Measurements from ENCODE around the gene TH.

TH gene

DNA sequence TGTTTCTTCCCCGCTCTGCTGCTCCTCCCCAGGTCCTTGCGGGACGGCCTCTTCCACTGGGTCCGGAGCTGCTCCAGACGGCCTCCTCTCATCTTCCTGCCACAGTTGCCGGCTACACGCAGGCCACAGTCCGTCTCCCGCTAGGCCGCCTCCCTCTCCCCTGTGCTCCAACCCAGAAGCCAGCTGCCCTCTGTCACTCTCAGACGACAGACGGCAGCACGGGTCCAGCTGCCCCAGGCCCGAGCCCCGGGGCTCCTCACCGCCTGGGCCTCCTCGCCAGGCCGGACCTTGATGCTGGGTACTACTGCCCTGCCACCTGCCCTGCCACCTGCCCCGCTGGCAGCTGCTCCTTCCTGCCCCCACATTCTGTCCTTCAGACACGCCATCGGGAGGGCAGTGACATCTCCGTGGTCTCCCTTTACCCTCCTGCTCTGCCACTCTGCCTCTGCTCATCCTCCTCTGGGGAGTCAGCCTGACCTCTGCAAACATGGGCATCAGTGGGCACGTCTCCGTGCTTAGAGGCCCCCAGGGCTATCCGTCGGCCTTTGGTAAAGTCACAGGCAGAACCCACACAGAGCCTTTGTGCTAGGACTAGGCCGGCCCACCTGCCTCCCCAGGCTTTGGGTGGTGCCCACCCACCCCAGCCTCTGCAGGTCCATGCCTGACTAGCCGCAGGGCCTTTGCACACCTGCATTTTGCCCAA lies 43.1 kb upstream of the TH start:
- DNase-seq (ENCODE audit: insufficient read length) (no peak), FAIRE-seq (no peak)
- TF ChIP-seq TAF1 (IDR thresholded peaks at IDR 0.05; ENCODE audit: borderline replicate concordance, low read depth, low read length) (no peak), POLR2A (IDR thresholded peaks at IDR 0.05; ENCODE audit: low read depth, low read length) (no peak), POLR2AphosphoS5 (IDR thresholded peaks at IDR 0.05; ENCODE audit: low read depth, low read length) (no peak)

DNA sequence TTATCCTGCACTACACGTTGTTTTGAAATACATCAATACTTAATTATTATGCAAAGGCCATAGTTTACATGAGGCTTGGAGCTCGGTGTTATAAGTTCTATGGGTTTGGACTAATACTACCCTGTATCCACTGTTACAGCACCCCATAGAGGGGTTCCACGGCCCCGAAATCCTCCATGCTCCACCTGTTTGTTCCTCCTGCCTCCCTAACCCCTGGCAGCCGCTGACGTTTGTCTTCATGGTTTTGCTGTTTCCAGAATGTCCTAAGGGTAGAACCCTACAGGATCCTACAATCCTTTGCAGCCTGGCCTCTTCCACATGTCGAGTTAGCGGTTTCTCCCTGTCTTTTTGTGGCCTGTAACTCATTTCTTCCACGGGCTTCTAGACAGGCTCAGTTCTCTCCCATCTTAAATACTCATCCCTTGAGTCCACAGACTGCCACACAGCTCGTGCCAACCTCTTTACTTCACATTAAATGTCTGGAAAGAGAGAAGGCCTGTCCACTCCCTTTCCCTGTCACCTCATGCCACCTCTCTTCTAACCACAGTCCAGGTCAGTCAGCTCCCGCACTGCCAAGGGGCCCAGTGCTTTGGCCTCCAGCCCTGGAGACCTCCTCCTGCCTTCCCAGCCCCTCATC lies 42.4 kb upstream of the TH start:
- FAIRE-seq, result no peak
- TF ChIP-seq POLR2AphosphoS5 (IDR thresholded peaks at IDR 0.05; ENCODE audit: low read depth, low read length) (no peak), TAF1 (IDR thresholded peaks at IDR 0.05; ENCODE audit: borderline replicate concordance, low read depth, low read length) (no peak), POLR2A (IDR thresholded peaks at IDR 0.05; ENCODE audit: low read depth, low read length) (no peak)
- DNase-seq (ENCODE audit: insufficient read length), result no peak

DNA sequence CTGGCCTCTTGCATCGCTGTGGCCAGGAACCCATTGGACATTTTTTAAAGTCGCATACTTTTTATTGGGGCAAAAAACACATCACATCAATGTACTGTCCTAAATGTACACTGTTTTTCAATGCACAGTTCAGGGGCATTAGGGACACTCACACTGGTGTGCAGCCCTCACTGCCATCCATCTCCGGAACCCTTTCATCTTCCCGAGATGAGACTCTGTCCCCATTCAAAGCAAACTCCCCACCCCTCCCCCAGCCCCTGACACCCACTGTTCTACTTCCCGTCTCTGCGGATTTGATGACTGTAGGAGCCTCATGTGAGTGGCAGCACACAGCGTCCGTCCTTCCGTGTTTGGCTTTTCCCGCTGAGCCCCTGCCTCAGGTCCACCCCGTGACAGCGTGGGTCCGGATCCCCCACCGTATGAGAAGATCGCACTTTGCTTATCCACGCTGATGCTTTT lies 41.8 kb upstream of the TH start:
- FAIRE-seq (no peak), DNase-seq (ENCODE audit: insufficient read length) (no peak)
- TF ChIP-seq POLR2AphosphoS5 (IDR thresholded peaks at IDR 0.05; ENCODE audit: low read depth, low read length) (no peak), POLR2A (IDR thresholded peaks at IDR 0.05; ENCODE audit: low read depth, low read length) (no peak), TAF1 (IDR thresholded peaks at IDR 0.05; ENCODE audit: borderline replicate concordance, low read depth, low read length) (no peak)

DNA sequence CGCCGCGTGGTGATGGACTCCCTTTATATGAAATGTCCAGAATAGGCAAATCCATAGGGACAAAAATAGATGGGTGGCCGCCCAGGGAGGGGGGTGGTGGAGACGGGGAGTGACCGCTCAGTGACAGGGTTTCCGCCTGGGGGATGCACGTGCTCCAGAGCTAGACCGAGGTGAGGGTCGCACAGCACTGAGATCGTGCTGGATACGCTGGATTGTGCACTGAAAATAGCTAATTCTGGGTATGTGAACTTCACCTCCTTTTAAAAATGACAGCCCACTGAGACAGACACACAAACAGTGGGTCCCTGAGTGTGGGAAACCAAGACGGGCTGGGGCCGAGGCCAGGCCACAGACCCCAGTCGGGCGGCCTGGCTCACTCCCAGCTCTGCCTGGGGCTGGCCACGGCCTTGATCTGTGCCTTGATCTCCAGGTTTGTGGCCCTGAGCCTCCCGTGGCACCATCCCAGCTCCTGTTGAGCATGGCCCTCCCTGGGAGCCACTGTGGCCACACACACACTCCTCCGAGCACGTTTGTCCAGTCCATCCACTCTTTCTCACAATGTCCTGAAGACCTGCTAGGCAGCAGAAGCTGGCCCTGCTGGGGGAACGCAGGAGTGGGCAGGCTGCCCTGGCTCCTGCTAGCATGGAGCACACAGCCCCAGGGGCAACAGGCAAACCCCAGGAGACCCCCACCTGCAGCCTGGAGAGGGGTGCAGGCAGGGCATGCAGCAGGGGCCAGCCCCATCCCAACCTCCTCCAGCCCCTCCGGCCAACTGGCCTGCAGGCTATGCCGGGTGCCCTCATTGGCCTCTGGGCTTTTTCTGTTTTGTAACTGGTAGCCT lies 41.0 kb upstream of the TH start:
- FAIRE-seq (no peak), DNase-seq (ENCODE audit: insufficient read length) (no peak)
- TF ChIP-seq POLR2AphosphoS5 (IDR thresholded peaks at IDR 0.05; ENCODE audit: low read depth, low read length), result no peak
- TF ChIP-seq POLR2A (IDR thresholded peaks at IDR 0.05; ENCODE audit: low read depth, low read length), result no peak
- TF ChIP-seq TAF1 (IDR thresholded peaks at IDR 0.05; ENCODE audit: borderline replicate concordance, low read depth, low read length), result no peak

DNA sequence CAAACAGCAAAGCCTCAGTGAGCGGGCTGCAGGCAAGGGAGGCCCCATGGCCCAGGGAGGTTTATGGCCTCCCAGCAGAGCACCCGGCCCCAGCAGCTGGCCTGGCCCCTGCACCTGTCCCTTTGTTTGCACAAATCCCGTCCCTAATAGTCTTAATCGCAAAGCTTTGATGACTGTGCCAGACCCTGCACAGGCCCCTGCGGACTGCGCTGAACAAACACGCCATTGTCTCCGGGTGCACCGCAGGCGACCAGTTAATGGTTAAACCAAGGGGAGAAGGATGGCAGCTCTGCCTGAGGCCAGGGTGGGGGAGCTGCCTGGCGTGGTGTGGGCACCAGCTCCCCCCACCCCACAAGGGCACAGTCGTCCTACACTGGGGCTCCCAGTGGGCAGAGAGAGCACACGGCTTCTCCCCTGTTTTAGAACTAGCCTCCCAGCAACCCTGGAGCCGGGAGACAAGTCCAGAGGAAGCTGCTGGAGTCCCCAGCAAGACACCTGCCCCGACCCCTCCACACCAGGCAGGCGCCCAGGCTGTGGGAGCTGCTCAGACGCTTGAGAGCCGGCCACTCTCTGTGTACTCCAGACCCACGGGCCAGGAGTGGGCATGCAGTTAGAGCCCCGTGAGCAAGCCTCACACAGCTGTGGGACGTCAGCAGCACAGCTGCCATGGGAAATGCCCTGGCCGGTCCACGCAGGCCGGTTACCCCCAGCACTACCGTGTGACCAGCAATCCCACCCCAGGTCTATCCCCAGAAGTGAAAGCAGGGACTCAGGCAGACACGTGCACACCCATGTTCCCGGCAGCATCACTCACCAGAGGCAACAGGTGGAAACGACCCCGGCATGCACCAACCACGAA lies 39.7 kb upstream of the TH start:
- TF ChIP-seq POLR2A (IDR thresholded peaks at IDR 0.05; ENCODE audit: low read depth, low read length) (no peak), TAF1 (IDR thresholded peaks at IDR 0.05; ENCODE audit: borderline replicate concordance, low read depth, low read length) (no peak), POLR2AphosphoS5 (IDR thresholded peaks at IDR 0.05; ENCODE audit: low read depth, low read length) (no peak)
- DNase-seq (ENCODE audit: insufficient read length) (no peak), FAIRE-seq (no peak)

DNA sequence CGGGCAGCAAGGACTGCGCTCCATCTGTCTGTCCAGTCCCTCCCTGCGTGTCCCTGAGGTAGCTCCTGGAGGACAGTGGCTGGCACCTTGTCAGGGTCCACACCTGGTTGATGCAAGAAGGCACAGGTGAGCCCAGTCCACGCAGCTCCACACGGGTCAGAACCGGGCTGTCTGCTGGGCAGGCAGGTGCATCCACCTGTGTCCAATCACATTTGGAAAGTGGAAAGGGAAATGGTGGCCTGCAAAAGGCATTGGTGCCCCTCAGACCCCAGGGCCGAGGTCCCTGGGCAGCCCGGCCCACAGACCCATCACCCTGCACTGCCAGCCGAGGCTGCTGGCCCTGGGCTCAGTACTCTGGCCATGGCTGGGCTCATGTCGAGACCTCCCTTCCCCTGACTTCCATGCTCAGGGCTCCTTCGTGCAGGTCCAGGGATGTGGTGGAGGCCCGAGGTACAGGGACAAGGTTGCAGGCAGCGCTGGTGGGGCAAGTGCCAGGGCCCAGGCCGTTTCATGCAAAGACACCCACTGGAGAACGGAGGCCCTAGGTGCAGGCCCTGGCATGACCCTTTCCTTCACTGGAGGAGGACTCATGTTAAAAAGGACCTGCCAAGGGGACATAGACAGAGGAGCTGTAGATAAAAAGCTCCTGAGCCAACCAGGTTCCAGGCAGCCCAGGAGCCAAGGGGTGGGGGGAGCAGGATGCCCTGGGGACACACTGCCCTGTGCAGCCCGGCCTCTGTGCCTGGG lies 38.9 kb upstream of the TH start:
- DNase-seq (ENCODE audit: insufficient read length) (no peak), FAIRE-seq (no peak)
- TF ChIP-seq POLR2AphosphoS5 (IDR thresholded peaks at IDR 0.05; ENCODE audit: low read depth, low read length), result no peak
- no peak for TF ChIP-seq TAF1 (IDR thresholded peaks at IDR 0.05; ENCODE audit: borderline replicate concordance, low read depth, low read length)
- TF ChIP-seq POLR2A (IDR thresholded peaks at IDR 0.05; ENCODE audit: low read depth, low read length), result no peak

DNA sequence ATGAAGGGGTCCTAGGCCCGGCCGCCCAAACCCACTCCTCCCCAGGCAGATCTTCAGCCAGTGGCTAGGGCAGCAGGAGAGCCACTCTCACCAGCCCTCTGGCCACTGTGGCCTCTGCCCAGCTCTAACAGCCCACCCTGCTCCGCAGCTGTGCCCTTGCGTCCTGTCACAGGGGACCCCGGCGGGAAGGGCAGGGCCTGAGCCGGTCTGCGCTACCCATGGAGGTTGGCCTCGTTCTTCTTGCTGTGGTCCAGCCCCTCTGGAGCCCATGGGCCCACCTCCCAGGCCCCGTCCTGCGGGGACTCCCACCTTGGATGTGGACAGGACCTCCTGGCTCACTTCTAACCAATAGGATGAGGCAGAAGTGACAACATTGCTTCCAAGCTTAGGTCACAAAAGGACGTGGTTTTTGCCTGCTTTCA lies 38.3 kb upstream of the TH start:
- DNase-seq (ENCODE audit: insufficient read length), result no peak
- TF ChIP-seq TAF1 (IDR thresholded peaks at IDR 0.05; ENCODE audit: borderline replicate concordance, low read depth, low read length), result no peak
- no peak for TF ChIP-seq POLR2AphosphoS5 (IDR thresholded peaks at IDR 0.05; ENCODE audit: low read depth, low read length)
- TF ChIP-seq POLR2A (IDR thresholded peaks at IDR 0.05; ENCODE audit: low read depth, low read length), result no peak
- FAIRE-seq, result no peak

DNA sequence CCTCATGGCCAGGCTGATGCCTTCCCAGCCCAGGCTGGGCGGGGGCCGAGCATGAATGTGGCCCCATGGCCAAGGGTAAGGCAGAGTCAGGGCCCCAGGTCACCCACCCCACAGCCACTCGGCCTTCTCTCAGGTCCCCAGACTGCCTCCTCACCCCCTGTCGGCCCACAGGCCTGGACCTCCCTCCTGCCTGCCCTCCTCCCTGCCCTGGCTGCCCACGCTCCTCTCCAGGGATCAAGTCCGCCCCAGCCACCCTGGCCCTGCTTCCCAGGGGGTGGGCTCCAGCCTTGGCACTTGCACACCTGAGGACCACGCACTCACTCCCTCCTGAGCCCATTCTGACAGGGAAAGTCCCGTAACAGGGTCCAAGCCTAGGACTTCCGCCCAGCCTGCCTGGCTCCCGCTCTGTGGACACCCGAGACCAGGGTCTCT lies 37.8 kb upstream of the TH start:
- DNase-seq (ENCODE audit: insufficient read length), result no peak

DNA sequence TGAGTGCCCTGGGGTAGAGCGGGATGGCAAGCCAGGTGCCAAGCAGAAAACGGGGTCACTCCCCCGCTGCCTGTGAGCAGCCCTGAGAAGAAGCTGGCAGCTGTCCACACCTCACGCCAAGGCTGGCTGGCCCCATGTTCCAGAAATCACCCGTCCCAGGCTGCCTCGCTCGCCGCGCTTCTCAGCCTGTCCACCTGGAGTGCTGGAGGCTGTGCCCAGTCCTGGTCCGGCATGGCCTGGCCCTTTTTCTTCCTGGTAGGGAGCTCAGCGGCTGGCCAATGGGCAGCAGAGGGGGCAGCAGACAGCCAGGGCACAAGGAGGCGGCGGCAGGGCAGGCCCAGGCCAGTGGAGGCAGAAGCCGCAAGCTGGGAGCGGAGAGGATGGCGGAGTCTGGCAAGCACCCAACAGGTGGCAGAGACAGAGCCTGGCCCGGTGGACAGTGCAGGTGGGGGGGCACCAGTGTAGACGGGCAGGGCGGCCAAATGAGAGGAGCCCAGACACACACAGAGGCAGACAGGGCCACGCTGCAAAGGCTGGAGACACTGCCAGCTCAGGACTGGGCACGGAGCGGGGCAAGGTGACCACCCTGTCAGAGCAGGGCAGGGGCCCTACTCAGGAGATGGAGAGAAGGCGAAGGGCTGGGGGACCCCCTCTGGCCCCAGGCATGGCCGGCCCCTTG lies 37.2 kb upstream of the TH start:
- DNase-seq (ENCODE audit: insufficient read length), result no peak
- no peak for FAIRE-seq
- TF ChIP-seq POLR2A (IDR thresholded peaks at IDR 0.05; ENCODE audit: low read depth, low read length) (no peak), TAF1 (IDR thresholded peaks at IDR 0.05; ENCODE audit: borderline replicate concordance, low read depth, low read length) (no peak), POLR2AphosphoS5 (IDR thresholded peaks at IDR 0.05; ENCODE audit: low read depth, low read length) (no peak)

More for the DNA sequence above, 37.8 kb upstream of the TH start:
- TF ChIP-seq TAF1 (IDR thresholded peaks at IDR 0.05; ENCODE audit: borderline replicate concordance, low read depth, low read length) (no peak), POLR2AphosphoS5 (IDR thresholded peaks at IDR 0.05; ENCODE audit: low read depth, low read length) (no peak), POLR2A (IDR thresholded peaks at IDR 0.05; ENCODE audit: low read depth, low read length) (no peak)
- no peak for FAIRE-seq
